ENCODE data around the gene DLGAP1.

DLGAP1 gene

GRCh38 chr18:3529077-3529476 lies 926.0 kb downstream of the DLGAP1 start:
- Histone ChIP-seq H3K27ac (ENCODE audit: low read depth, low read length, poor library complexity, severe bottlenecking) (peak overlapping the region; percentile 84), H3K36me3 (ENCODE audit: insufficient read depth, low read length) (no peaks in the 10 kb centered on the region; the same call in 1 of the 2 replicates), H3K9ac (ENCODE audit: low read length) (no peak overlapping the region)

GRCh38 chr18:3528231-3528630 lies 926.9 kb downstream of the DLGAP1 start:
- Histone ChIP-seq H3K9me3 (ENCODE audit: low read length) (no peaks in the 10 kb centered on the region), H3K27me3 (ENCODE audit: insufficient read depth, low read length) (no peaks in the 10 kb centered on the region), H3K9me2 (ENCODE audit: low read depth, low read length) (no peaks in the 10 kb centered on the region), H3F3A (ENCODE audit: insufficient read depth, low read length) (no peaks in the 10 kb centered on the region), H2AFZ (ENCODE audit: low read length) (0 out of 2 replicates have a peak overlapping the region, but pooled peaks have one; percentile 91), H3K36me3 (ENCODE audit: insufficient read depth, low read length) (no peaks in the 10 kb centered on the region), H3K27ac (ENCODE audit: low read depth, low read length, poor library complexity, severe bottlenecking) (peak overlapping the region; percentile 84), H3K4me2 (ENCODE audit: low read length) (no peak overlapping the region), H3K4me3 (ENCODE audit: low read depth, low read length, poor library complexity, severe bottlenecking) (no peak overlapping the region), H3K79me2 (ENCODE audit: insufficient read depth, low read length) (no peaks in the 10 kb centered on the region), H3K4me1 (ENCODE audit: insufficient read depth, low read length, severe bottlenecking) (peaks cover 47% of the 10 kb centered on the region), H3K9ac (ENCODE audit: low read length) (no peak overlapping the region), H4K20me1 (ENCODE audit: insufficient read depth, low read length) (no peaks in the 10 kb centered on the region)
- TF ChIP-seq CTCF (IDR thresholded peaks at IDR 0.05; ENCODE audit: low read length), result no peak
- no peak for TF ChIP-seq EZH2 (IDR thresholded peaks at IDR 0.05; ENCODE audit: borderline replicate concordance, low read length)

More at GRCh38 chr18:3529077-3529476, 926.0 kb downstream of the DLGAP1 start:
- H3K27me3 ChIP-seq (ENCODE audit: insufficient read depth, low read length), result no peaks in the 10 kb centered on the region
- H3K4me2 ChIP-seq (ENCODE audit: low read length), result no peak overlapping the region
- no peaks in the 10 kb centered on the region for H3K9me2 ChIP-seq (ENCODE audit: low read depth, low read length)
- peaks cover 47% of the 10 kb centered on the region for H3K4me1 ChIP-seq (ENCODE audit: insufficient read depth, low read length, severe bottlenecking)
- H3K79me2 ChIP-seq (ENCODE audit: insufficient read depth, low read length), result no peaks in the 10 kb centered on the region
- H3F3A ChIP-seq (ENCODE audit: insufficient read depth, low read length), result no peaks in the 10 kb centered on the region
- no peak overlapping the region for H2AFZ ChIP-seq (ENCODE audit: low read length)
- H4K20me1 ChIP-seq (ENCODE audit: insufficient read depth, low read length), result no peaks in the 10 kb centered on the region
- TF ChIP-seq CTCF (IDR thresholded peaks at IDR 0.05; ENCODE audit: low read length), result no peak
- TF ChIP-seq EZH2 (IDR thresholded peaks at IDR 0.05; ENCODE audit: borderline replicate concordance, low read length), result no peak
- no peak overlapping the region for H3K4me3 ChIP-seq (ENCODE audit: low read depth, low read length, poor library complexity, severe bottlenecking)
- H3K9me3 ChIP-seq (ENCODE audit: low read length), result no peaks in the 10 kb centered on the region

GRCh38 chr18:3526421-3527354 lies 928.4 kb downstream of the DLGAP1 start:
- no peak for TF ChIP-seq EZH2 (IDR thresholded peaks at IDR 0.05; ENCODE audit: borderline replicate concordance, low read length)
- TF ChIP-seq CTCF (IDR thresholded peaks at IDR 0.05; ENCODE audit: low read length), result no peak

More at GRCh38 chr18:3526421-3527354, 928.4 kb downstream of the DLGAP1 start:
- Histone ChIP-seq H3K9me2 (ENCODE audit: low read depth, low read length) (no peaks in the 10 kb centered on the region), H3K4me1 (ENCODE audit: insufficient read depth, low read length, severe bottlenecking) (peaks cover 47% of the 10 kb centered on the region), H4K20me1 (ENCODE audit: insufficient read depth, low read length) (no peaks in the 10 kb centered on the region), H3K4me2 (ENCODE audit: low read length) (peak overlapping the region; percentile 75), H3K4me3 (ENCODE audit: low read depth, low read length, poor library complexity, severe bottlenecking) (peak overlapping the region; percentile 40), H3K9me3 (ENCODE audit: low read length) (no peaks in the 10 kb centered on the region), H2AFZ (ENCODE audit: low read length) (no peak overlapping the region), H3K36me3 (ENCODE audit: insufficient read depth, low read length) (no peaks in the 10 kb centered on the region), H3K27ac (ENCODE audit: low read depth, low read length, poor library complexity, severe bottlenecking) (peak overlapping the region; percentile 84), H3F3A (ENCODE audit: insufficient read depth, low read length) (no peaks in the 10 kb centered on the region), H3K79me2 (ENCODE audit: insufficient read depth, low read length) (no peaks in the 10 kb centered on the region), H3K27me3 (ENCODE audit: insufficient read depth, low read length) (no peaks in the 10 kb centered on the region), H3K9ac (ENCODE audit: low read length) (peak overlapping the region; percentile 55)

Measured in OCI-LY1 (cell line).